ENCODE results near the gene ACO2. TPM values are rescaled to one million over a fixed set of nuclear protein-coding genes. Genes with fewer than 3 reads are reported as not detected.

Gene ACO2
- total RNA-seq, 2 experiments from 2014 or later, result 69.9 to 72.2 TPM

GRCh38 chr22:41522813-41523212 lies 53.9 kb downstream of the ACO2 start:
- ChIA-PET POLR2A (no interaction called here), CTCF (interaction anchor here (1.1 to 1.4 kb wide), 2 partner anchors 10 to 119 kb away, joined by 3 to 4 read pairs; no protein-coding TSS in a partner anchor)
- no peaks in the 10 kb centered on the region for H3K27me3 Mint-ChIP-seq
- H3K27ac Mint-ChIP-seq, result no peak overlapping the region
- no peak overlapping the region for H3K4me3 Mint-ChIP-seq
- no peak for DNase-seq
- H3K9me3 Mint-ChIP-seq, result no peaks in the 10 kb centered on the region
- peaks cover 10% of the 10 kb centered on the region for H3K36me3 Mint-ChIP-seq (ENCODE audit: low read depth)
- peaks cover 13% of the 10 kb centered on the region for H3K4me1 Mint-ChIP-seq

- Mint-ChIP-seq H3K27me3 (no peaks in the 10 kb centered on the region), H3K4me1 (peaks cover 13% of the 10 kb centered on the region), H3K27ac (peak overlapping the region; percentile 71), H3K9me3 (no peaks in the 10 kb centered on the region), H3K36me3 (ENCODE audit: low read depth) (peaks cover 10% of the 10 kb centered on the region), H3K4me3 (no peak overlapping the region)
- CTCF ChIA-PET, result interaction anchor here (1.1 to 2.1 kb wide), 4 partner anchors 9 to 143 kb away, joined by 3 to 21 read pairs (median 4); no protein-coding TSS in a partner anchor
- POLR2A ChIA-PET, result interaction anchor here (1.4 to 2.1 kb wide), 3 partner anchors 56 to 120 kb away, joined by 3 to 6 read pairs (median 5); partner anchors contain the start of genes ACO2 and PHF5A
- no peak for DNase-seq
These were observed 54.7 kb downstream of the ACO2 start for GRCh38 chr22:41523464-41524221.

- no peaks in the 10 kb centered on the region for H3K9me3 Mint-ChIP-seq
- no peak for DNase-seq
- peak overlapping the region; percentile 71 for H3K27ac Mint-ChIP-seq
- H3K4me1 Mint-ChIP-seq, result peaks cover 13% of the 10 kb centered on the region
- H3K36me3 Mint-ChIP-seq (ENCODE audit: low read depth), result peaks cover 15% of the 10 kb centered on the region
- no peak overlapping the region for H3K4me3 Mint-ChIP-seq
- CTCF ChIA-PET, result interaction anchor here (1.1 to 2.1 kb wide), 3 partner anchors 9 to 143 kb away, joined by 3 to 21 read pairs (median 4); no protein-coding TSS in a partner anchor
- H3K27me3 Mint-ChIP-seq, result no peaks in the 10 kb centered on the region
- POLR2A ChIA-PET, result interaction anchor here (0.8 to 2.1 kb wide), 5 partner anchors 20 to 120 kb away, joined by 3 to 6 read pairs (median 3); partner anchors contain the start of genes ACO2, PHF5A and POLR3H
These were observed 55.3 kb downstream of the ACO2 start for GRCh38 chr22:41524251-41524661.

- H3K4me1 Mint-ChIP-seq, result peaks cover 13% of the 10 kb centered on the region
These were observed 56.0 kb downstream of the ACO2 start for GRCh38 chr22:41524809-41525449.

GRCh38 chr22:41525450-41526225 lies 56.7 kb downstream of the ACO2 start:
- H3K4me1 Mint-ChIP-seq, result peaks cover 13% of the 10 kb centered on the region
- no peaks in the 10 kb centered on the region for H3K27me3 Mint-ChIP-seq
- no peak overlapping the region for H3K4me3 Mint-ChIP-seq
- ChIA-PET CTCF (interaction anchor here (0.5 to 5.3 kb wide), 5 partner anchors 7 to 151 kb away, joined by 3 to 78 read pairs (median 4); no protein-coding TSS in a partner anchor), POLR2A (interaction anchor here (0.6 to 2.1 kb wide), 5 partner anchors 18 to 150 kb away, joined by 3 to 6 read pairs (median 4); partner anchors contain the start of genes ACO2, PHF5A and POLR3H)
- no peak for DNase-seq
- H3K9me3 Mint-ChIP-seq, result no peaks in the 10 kb centered on the region
- H3K36me3 Mint-ChIP-seq (ENCODE audit: low read depth), result peaks cover 24% of the 10 kb centered on the region
- H3K27ac Mint-ChIP-seq, result peak overlapping the region; percentile 71

More at GRCh38 chr22:41524809-41525449, 56.0 kb downstream of the ACO2 start:
- Mint-ChIP-seq H3K27ac (peak overlapping the region; percentile 71), H3K36me3 (ENCODE audit: low read depth) (peaks cover 20% of the 10 kb centered on the region), H3K27me3 (no peaks in the 10 kb centered on the region), H3K9me3 (no peaks in the 10 kb centered on the region), H3K4me3 (no peak overlapping the region)
- peak; percentile 71 for DNase-seq
- POLR2A ChIA-PET, result interaction anchor here (0.6 to 2.1 kb wide), 6 partner anchors 19 to 151 kb away, joined by 3 to 6 read pairs (median 4); partner anchors contain the start of genes ACO2, PHF5A and POLR3H
- CTCF ChIA-PET, result interaction anchor here (0.8 to 2.1 kb wide), 4 partner anchors 8 to 142 kb away, joined by 3 to 21 read pairs (median 4); no protein-coding TSS in a partner anchor

- peaks cover 13% of the 10 kb centered on the region for H3K4me1 Mint-ChIP-seq
- DNase-seq, result no peak
- H3K4me3 Mint-ChIP-seq, result no peak overlapping the region
- H3K27me3 Mint-ChIP-seq, result no peaks in the 10 kb centered on the region
- no peaks in the 10 kb centered on the region for H3K9me3 Mint-ChIP-seq
- ChIA-PET POLR2A (interaction anchor here (0.8 to 1.9 kb wide), 5 partner anchors 8 to 123 kb away, joined by 3 to 9 read pairs (median 5); partner anchors contain the start of gene TOB2), CTCF (interaction anchor here (0.7 to 5.3 kb wide), 17 partner anchors 8 to 244 kb away, joined by 3 to 78 read pairs (median 3); partner anchors contain the start of genes ACO2, PHF5A, TEF and TOB2)
- peak overlapping the region; percentile 49 for H3K27ac Mint-ChIP-seq
- H3K36me3 Mint-ChIP-seq (ENCODE audit: low read depth), result peaks cover 27% of the 10 kb centered on the region
These were observed 57.4 kb downstream of the ACO2 start for GRCh38 chr22:41526226-41526829.

GRCh38 chr22:41526830-41527799 lies 58.2 kb downstream of the ACO2 start:
- Mint-ChIP-seq H3K4me1 (peaks cover 13% of the 10 kb centered on the region), H3K27me3 (no peaks in the 10 kb centered on the region), H3K9me3 (no peaks in the 10 kb centered on the region), H3K27ac (peak overlapping the region; percentile 49), H3K36me3 (ENCODE audit: low read depth) (peaks cover 27% of the 10 kb centered on the region), H3K4me3 (no peak overlapping the region)
- ChIA-PET CTCF (interaction anchor here (0.6 to 5.3 kb wide), 25 partner anchors 9 to 245 kb away, joined by 3 to 78 read pairs (median 3); partner anchors contain the start of genes ACO2, PHF5A, PMM1 and POLR3H), POLR2A (interaction anchor here (0.8 to 1.9 kb wide), 7 partner anchors 9 to 124 kb away, joined by 3 to 9 read pairs (median 4); partner anchors contain the start of gene TOB2)
- peak; percentile 69 for DNase-seq

GRCh38 chr22:41528132-41528766 lies 59.3 kb downstream of the ACO2 start:
- Mint-ChIP-seq H3K9me3 (no peaks in the 10 kb centered on the region), H3K4me3 (no peak overlapping the region)
- POLR2A ChIA-PET, result interaction anchor here (0.6 to 1.9 kb wide), 3 partner anchors 82 to 308 kb away, joined by 3 to 9 read pairs (median 3); partner anchors contain the start of gene TOB2

GRCh38 chr22:41528938-41529561 lies 60.1 kb downstream of the ACO2 start:
- Mint-ChIP-seq H3K27ac (no peak overlapping the region), H3K9me3 (no peaks in the 10 kb centered on the region), H3K27me3 (no peaks in the 10 kb centered on the region), H3K36me3 (ENCODE audit: low read depth) (peaks cover 33% of the 10 kb centered on the region), H3K4me3 (no peak overlapping the region), H3K4me1 (peaks cover 13% of the 10 kb centered on the region)
- POLR2A ChIA-PET, result no interaction called here
- CTCF ChIA-PET, result interaction anchor here (1.2 to 5.3 kb wide), 4 partner anchors 11 to 126 kb away, joined by 3 to 78 read pairs (median 6); no protein-coding TSS in a partner anchor
- DNase-seq, result no peak

More at GRCh38 chr22:41528132-41528766, 59.3 kb downstream of the ACO2 start:
- no peak for DNase-seq
- H3K27me3 Mint-ChIP-seq, result no peaks in the 10 kb centered on the region
- CTCF ChIA-PET, result interaction anchor here (1.2 to 5.3 kb wide), 5 partner anchors 10 to 125 kb away, joined by 3 to 78 read pairs (median 8); no protein-coding TSS in a partner anchor
- peaks cover 30% of the 10 kb centered on the region for H3K36me3 Mint-ChIP-seq (ENCODE audit: low read depth)
- H3K27ac Mint-ChIP-seq, result no peak overlapping the region
- peaks cover 13% of the 10 kb centered on the region for H3K4me1 Mint-ChIP-seq
